HG02610 (cell line): ENCODE results near the gene SLF2.
A peak's percentile ranks its signal among the peaks of the same experiment; 100 is the strongest.

ENCODE experiments used
- ATAC-seq: cut with Tn5 transposase; IDR thresholded peaks from one replicate; pipeline ENCODE4 v1.9.1; 2021; ENCODE audit warnings: mild to moderate bottlenecking, moderate library complexity; ENCODE audit not compliant: unreplicated experiment

The SLF2 gene

GRCh38 chr10:100912605-100913469 is at the start of gene SLF2:
TSS of gene SLF2 (plus strand) at chr10:100912963. CDS start at chr10:100913111, 148 bp downstream.
- ATAC-seq = peak; percentile 93

DNA sequence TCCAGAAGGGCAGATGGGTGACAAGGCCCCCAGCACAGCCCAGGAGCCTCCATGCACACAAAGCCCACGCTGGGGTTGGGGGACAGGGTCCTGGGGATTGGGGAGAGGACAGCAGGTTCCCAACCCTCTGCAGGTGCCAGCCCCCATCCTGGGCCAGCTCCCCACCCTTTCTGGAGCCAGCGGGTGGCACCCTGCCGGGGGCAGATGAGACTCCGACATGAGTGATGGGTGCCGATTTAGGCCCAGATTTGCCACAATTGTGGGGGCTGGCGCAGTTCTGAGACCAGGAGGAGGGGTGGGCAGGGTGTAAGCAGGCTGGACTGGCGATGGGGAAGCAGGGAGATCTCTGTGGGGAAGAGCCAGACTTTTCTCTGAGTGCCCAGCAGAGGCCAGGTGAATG is 49.3 kb upstream of the SLF2 start:
- no peak for ATAC-seq

DNA sequence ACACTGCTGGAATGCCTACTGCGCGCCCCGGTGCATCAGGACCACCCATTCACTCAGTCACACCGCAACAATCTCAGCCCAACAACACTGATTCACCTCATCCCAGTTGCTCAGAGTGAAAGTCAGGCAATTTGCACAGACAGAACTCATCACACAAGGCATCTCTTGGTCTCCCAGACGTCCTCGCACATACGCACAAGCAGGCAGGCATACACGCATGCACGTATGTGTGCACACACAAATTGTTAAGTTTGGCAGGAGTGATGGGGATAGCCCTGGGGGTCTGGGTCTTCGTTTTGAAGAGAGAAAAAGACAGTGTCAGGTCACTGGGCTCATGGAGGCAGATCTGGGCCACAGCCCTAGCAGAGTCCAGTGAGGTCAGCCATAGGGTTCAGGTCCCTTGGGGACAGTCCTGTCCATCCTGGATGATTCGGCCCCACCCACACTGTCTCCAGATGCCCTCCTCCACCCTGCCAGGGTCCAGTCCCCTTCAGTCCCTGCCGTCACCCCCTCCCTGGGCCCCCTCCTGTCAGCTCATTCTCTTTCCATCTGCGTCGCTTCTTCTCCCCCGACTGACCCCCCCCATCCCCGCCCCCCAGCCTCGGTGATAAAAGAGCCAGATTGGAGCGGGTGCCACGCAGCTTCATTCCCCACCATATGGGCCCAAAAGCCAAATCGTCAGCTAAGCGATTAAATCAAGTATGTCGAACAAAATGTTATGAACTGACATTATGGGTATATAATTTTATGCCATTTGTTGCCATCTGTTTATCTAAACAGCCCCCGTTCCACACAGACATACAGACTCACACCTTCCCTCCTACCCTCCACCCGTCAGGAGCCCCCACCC is 48.5 kb upstream of the SLF2 start:
- ATAC-seq = no peak

GRCh38 chr10:100864978-100865377 is 47.8 kb upstream of the SLF2 start:
- ATAC-seq = no peak

DNA sequence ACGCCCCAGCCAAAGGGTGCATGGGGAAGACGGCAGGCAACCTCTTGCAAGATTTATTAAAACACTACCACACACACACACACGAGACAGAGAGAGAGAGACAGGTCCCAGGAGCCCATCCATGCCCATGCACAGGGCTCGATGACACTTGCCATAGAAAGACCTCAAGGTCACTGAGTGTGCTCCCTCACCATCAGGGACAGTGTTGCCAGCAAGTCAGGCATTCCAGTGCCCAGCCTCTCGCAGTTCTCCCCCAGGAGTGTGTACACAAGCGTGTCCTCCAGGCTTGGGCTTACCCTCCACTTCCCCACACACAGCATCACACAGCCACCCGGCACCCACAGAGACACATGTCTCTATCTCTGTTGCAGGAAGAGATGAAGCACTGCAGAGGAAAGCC is 46.8 kb upstream of the SLF2 start:
- no peak for ATAC-seq

- no peak for ATAC-seq
Measured at GRCh38 chr10:100866575-100867098, 46.1 kb upstream of the SLF2 start.

GRCh38 chr10:100867261-100867963 is 45.4 kb upstream of the SLF2 start:
- ATAC-seq = no peak

DNA sequence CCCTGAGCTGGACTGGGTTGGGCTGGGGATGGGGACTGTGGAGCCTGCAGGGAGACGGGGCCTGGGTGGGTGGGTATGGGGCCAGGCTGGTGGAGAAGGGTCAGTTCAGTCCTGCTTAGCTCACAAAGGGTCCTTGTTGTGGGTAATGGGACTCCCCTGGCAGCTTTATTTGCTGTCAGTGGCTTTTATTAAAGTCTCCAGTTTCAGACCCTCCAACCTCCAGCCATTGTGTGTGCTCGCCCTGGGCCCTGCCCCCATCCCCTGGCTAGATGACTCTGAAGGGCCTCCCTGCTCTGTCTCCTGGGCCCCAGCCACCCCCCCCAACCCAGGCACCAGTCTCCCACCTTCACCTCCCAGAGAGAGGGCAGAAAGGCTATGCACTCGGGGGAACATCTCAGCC is 44.4 kb upstream of the SLF2 start:
- ATAC-seq = no peak

DNA sequence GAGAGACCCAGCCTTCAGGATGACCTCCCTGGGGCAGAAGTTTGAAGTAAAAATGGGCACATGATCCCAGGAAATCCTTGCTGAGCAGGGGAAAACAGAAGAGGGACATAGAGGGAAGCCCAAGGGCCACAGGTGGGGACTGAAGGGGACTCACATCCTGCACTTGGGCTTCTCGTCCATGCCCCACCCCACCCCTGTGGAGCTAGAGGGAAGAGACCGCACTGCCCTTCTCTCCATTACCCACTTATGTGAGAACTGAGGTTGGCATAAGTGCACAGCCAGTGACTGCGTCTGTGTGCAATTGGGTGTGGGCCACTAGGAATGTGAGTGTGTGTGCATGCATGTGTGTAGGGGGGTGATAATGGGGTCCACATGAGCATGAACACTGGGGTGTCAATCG is 43.4 kb upstream of the SLF2 start:
- no peak for ATAC-seq

DNA sequence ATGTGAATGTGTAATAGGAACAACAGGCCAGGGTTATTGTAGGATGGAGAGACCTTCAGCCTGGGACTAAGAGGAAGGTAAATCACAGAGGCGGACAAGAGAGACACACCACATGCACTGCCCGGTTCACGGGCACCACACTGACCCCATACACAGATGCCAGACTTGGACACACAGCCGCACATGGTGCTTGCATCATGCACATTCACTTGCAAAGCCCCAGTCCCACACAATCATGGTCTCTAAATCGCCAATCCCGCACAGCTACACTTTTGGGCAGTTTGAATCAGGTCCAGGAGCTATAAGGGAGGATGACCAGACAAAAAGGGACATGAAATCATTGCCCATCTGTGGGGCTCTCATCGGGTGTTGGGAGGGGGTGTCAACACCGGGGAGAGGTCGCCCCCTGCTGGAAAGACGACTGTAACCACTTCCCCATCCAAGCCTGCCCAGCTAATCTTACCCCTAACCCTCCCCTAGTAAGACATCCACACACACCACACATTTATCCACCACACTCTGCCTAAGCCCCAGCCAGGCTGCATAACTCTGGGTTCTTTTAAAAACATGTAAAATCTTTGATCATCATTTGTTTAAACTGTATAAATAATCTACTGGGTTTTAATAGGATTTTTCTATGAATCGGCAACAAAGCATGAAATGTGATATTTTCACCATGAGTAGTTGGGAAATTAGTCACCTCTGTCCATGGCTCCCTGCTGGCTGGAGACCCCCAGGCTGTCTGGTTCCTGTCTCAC is 40.5 kb upstream of the SLF2 start:
- no peak for ATAC-seq

GRCh38 chr10:100873146-100873826 is 39.5 kb upstream of the SLF2 start:
- no peak for ATAC-seq

DNA sequence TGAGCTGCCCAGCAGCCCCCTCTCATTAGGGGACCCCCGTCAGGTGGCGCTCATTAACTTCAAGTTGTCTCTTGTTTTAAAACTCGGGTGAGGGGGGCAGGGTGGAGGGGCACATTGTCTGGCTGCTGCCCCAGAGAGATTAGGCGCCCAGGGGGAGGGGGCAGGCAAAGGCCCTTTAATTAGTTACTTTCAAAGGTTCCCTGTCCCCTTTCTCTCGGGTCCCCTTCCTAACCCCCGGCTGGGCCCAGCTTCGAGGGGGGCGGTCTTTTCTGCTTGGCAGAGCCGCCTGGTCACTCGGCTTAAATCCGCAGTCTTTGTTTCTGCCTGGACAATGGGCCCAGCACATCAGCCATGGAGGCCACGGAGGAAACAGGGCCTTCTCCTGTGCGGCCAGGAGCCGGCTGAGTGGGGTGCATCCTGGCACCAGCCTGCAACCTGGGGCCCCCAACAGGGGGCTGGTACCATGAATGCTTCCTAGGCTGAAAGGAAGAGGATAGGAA is 38.9 kb upstream of the SLF2 start:
- ATAC-seq = no peak

- ATAC-seq = no peak
Measured at GRCh38 chr10:100874702-100875483, 37.9 kb upstream of the SLF2 start.

DNA sequence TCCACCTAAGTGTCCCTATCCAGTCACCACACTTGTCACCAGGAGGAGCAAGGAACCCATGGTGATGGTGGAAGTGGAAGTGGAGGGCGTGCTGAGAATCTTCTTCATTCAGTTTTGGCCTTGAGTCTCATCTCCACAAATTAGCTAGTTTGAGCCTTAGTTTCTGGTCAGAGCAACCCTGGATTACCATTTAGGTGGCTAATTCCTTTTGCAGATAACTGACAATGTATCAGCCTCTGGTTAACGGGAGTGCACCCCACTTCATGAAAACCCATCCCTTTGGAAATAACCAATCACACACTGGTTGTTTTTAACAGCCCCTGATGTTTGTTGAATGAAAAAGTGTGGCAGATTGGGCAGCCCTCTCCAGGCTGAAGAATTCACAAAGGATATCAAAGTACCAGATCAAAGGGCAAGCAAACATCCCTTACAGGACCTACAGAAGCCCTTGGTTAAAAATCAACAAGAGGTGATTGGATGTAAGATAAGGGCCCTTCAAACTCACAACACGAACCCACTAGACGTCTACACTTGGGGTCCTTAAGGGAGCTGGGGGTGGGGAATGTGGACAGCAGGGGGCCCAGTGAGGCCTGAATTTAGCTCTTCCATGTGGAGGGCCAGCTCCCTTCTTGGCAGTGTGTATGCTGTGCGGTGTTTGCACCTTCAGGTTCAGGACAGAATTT is 37.1 kb upstream of the SLF2 start:
- ATAC-seq = no peak

GRCh38 chr10:100876585-100877460 is 35.9 kb upstream of the SLF2 start:
- no peak for ATAC-seq

DNA sequence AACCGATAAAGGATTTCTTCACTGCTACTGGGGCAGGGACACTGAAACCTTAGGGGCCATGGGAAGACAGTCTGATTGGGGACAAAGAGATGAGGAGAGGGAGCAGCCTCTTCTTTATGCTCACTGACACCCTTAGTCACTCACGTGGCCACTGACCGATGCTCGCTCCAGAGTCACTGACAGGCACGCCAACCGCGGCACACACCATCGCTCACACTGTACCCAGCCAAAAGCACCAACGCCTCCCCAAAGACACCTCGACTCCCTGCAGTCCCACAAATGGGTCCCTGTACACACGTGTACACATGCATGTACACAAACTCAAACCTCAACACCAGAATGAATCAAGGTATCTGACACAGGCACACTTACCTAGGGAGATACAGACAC is 35.3 kb upstream of the SLF2 start:
- no peak for ATAC-seq

- ATAC-seq = peak; percentile 44
Measured at GRCh38 chr10:100878291-100878910, 34.4 kb upstream of the SLF2 start.
